PFSK-1 (cell line): Measurements from ENCODE around the gene PHF24. TPM values are rescaled to one million over a fixed set of nuclear protein-coding genes. Genes with fewer than 3 reads are reported as not detected.

Source experiments
- FOXP2 ChIP-seq: optimal IDR thresholded peaks from 2 replicates; pipeline ENCODE3; 2011; ENCODE audit warnings: borderline replicate concordance, control low read depth, inconsistent platforms; ENCODE audit not compliant: insufficient read depth; ENCODE audit errors: extremely low read length, extremely low read depth
- POLR2AphosphoS5 ChIP-seq: IDR thresholded peaks from 2 replicates; pipeline ENCODE4 v1.6.1; 2012; ENCODE audit warnings: low read depth, mild to moderate bottlenecking, control low read depth, low read length, moderate library complexity
- SIN3A ChIP-seq: IDR thresholded peaks from 2 replicates; pipeline ENCODE4 v1.6.1; 2012; ENCODE audit warnings: mild to moderate bottlenecking, low read length, moderate library complexity, borderline replicate concordance; ENCODE audit not compliant: insufficient read depth
- TAF1 ChIP-seq: IDR thresholded peaks from 2 replicates; pipeline ENCODE4 v1.6.1; 2012; ENCODE audit warnings: low read length, control low read depth, borderline replicate concordance; ENCODE audit not compliant: insufficient read depth
- polyA plus RNA-seq: library from polyadenylated mRNA; unstranded; fragments of >200 nt; gene quantifications from one replicate; pipeline ENCODE4 v1.2.1, GENCODE V29; 2012; ENCODE audit warnings: low read depth, missing spikeins; ENCODE audit not compliant: insufficient read length
- TF ChIP-seq, protein P1 (sequence below), 2 experiments: IDR thresholded peaks; 2 replicates each; pipeline versions ENCODE4 v1.6.1 to v1.8.0; 2011 to 2012; ENCODE audit warnings: low read depth in 2 of 2, low read length in 2 of 2, control low read depth in 1 of 2, inconsistent platforms in 1 of 2, mild to moderate bottlenecking in 1 of 2, moderate library complexity in 1 of 2; ENCODE audit not compliant: insufficient read depth in 1 of 2

Gene PHF24
- polyA plus RNA-seq, result not detected

DNA sequence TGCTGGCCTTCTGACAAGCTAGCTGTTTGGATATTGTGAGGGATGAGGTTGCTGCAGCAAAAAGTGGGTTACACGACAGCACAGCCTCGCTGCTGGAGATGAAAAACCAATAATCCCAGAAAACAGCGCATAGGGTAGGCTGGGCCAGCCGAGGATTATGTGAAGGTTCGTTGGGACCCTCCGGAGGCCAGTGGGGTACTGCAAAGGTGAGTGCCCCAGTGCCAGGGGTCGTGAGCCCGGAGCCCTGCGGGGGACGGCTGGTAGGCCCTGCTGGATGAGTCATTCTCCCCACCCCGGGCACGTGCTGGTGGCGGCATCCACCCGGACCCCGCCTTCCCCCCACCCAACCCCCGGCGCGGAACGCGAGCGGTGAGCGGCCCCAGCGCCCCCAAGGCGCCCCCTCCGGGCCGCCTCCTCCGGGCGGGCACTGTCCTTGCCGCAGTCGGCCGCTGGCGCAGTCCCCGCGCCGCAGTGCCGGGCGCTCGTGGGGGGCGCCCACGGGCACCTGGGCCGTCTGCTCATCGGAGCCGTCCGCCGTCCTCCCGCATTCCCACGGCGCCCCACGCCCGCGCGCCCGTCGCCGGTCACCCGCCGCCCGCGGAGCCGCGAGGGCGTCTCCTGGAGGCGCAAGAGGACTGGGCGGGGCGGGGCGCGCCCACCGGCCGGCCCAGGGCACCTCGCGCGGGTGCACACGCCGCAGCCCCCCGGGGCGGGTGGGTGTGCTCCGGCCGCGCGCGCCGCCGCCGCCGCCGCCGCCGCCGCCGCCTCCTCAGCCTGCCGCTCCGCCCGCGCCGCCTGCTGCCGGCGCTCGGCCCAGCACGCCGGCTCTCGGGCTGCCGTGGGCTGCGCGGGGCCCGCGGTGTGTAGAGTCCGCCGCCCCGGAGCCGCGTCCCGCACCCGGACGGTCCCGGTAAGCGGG lies at the start of gene PHF24:
Gene PHF24, plus strand, starts transcription at position 794 of the 919 bp plus-strand sequence. CDS start 13,014 bp downstream, outside the sequence.
- no peak for TF ChIP-seq TAF1
- TF ChIP-seq POLR2AphosphoS5, result no peak
- no peak for TF ChIP-seq FOXP2
- no peak for TF ChIP-seq SIN3A
- TF ChIP-seq, protein P1, sequence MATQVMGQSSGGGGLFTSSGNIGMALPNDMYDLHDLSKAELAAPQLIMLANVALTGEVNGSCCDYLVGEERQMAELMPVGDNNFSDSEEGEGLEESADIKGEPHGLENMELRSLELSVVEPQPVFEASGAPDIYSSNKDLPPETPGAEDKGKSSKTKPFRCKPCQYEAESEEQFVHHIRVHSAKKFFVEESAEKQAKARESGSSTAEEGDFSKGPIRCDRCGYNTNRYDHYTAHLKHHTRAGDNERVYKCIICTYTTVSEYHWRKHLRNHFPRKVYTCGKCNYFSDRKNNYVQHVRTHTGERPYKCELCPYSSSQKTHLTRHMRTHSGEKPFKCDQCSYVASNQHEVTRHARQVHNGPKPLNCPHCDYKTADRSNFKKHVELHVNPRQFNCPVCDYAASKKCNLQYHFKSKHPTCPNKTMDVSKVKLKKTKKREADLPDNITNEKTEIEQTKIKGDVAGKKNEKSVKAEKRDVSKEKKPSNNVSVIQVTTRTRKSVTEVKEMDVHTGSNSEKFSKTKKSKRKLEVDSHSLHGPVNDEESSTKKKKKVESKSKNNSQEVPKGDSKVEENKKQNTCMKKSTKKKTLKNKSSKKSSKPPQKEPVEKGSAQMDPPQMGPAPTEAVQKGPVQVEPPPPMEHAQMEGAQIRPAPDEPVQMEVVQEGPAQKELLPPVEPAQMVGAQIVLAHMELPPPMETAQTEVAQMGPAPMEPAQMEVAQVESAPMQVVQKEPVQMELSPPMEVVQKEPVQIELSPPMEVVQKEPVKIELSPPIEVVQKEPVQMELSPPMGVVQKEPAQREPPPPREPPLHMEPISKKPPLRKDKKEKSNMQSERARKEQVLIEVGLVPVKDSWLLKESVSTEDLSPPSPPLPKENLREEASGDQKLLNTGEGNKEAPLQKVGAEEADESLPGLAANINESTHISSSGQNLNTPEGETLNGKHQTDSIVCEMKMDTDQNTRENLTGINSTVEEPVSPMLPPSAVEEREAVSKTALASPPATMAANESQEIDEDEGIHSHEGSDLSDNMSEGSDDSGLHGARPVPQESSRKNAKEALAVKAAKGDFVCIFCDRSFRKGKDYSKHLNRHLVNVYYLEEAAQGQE (IDR thresholded peaks at IDR 0.05; ENCODE audit: insufficient read depth in 1 of 2, low read depth in 2 of 2, low read length in 2 of 2), result no peak

DNA sequence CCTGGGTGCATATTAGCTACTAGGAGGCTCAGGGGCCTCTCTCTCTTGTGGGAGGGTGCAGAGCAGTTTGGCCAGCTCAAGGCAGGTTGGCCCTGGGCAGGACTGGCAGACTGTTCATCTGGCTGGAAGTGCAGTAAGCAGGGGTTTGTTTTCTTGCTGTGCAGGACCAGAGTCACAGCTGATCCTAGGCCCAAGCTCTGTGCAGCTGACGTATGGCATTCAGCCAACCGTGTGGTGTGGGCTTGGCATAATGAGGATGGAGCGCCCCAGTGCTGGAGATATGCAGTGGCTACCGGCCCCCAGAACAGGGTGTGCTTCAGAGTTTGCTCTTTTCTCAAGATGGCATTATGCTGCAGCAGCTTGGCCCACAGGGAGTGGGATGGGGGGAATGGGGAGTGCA lies 31.0 kb upstream of the PHF24 start:
- TF ChIP-seq, protein P1 (IDR thresholded peaks at IDR 0.05; ENCODE audit: insufficient read depth in 1 of 2, low read depth in 2 of 2, low read length in 2 of 2), result no peak
- no peak for TF ChIP-seq TAF1
- no peak for TF ChIP-seq SIN3A

DNA sequence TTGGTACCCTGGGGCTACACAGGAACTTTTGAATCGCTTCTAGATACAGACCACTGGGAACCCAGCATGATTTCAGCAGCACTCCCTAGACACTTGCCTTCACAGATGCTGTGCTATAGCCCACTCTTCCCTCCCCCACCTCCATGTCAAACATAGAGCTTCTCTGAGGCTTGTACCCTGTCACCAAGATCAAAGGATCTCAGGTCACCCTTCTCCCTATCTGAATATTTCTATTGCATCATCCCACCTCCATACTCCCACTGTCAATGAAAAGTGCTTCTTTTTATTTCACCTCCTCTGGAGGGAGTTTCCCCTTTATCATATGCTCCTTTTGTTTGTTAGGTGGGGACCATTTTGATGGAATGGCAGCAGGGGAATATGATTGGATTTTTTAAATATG lies 29.2 kb upstream of the PHF24 start:
- TF ChIP-seq, protein P1 (IDR thresholded peaks at IDR 0.05; ENCODE audit: insufficient read depth in 1 of 2, low read depth in 2 of 2, low read length in 2 of 2), result no peak
- TF ChIP-seq POLR2AphosphoS5 (no peak), SIN3A (no peak), FOXP2 (no peak), TAF1 (no peak)

DNA sequence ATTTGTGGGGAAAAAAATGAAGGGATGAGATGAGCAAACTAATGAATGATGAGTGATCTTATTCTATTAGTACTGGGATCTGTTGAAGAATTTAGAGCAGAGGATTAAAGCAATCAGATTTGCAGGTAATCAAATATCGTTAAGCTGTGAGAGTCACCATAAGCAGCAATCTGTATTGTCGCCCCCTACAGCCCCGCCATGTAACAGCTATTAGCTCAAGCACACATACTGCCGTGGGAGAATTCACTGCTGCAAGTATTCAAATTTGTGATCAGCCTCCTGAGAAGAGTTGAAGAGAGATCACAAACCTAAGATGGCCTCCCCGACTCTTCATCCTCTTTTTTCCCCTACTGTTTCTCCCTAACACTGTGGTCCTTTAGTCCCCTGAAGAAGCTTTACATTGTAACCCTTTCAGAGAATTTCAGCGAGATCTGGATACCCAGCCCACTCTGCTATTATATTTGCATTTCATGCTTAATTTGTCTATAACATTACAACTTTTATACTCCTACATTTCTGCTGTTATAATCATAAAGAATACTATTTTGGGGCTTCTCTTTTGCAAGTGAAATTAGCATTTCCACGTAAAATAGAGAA lies 28.5 kb upstream of the PHF24 start:
- TF ChIP-seq FOXP2 (no peak), POLR2AphosphoS5 (no peak)

DNA sequence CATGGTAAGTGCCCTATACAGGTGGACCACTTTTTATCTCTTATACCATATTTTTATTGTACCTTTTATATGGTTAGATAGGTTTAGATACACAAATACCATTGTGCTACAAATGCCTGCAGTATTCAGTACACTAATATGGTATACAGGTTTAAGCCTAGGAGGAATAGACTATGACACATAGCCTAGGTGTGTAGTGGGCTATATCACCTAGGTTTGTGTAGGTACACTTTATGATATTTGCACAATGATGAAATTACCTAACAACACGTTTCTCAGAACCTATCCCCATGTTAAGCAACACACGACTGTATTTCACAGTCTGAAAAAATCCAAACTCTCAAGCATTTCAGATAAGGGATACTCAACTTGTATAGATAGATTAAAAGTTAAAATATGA lies 9.6 kb upstream of the PHF24 start:
- TF ChIP-seq SIN3A (no peak), FOXP2 (no peak), TAF1 (no peak), POLR2AphosphoS5 (no peak)
- TF ChIP-seq, protein P1 (IDR thresholded peaks at IDR 0.05; ENCODE audit: insufficient read depth in 1 of 2, low read depth in 2 of 2, low read length in 2 of 2), result no peak
